ENCODE measurements around the gene PDCD6IP.
"Not testable (repeated sequence)": the region's sequence is repeated elsewhere in the genome, so short reads cannot be mapped to it uniquely, and the experiment has no call there.

The PDCD6IP gene

DNA sequence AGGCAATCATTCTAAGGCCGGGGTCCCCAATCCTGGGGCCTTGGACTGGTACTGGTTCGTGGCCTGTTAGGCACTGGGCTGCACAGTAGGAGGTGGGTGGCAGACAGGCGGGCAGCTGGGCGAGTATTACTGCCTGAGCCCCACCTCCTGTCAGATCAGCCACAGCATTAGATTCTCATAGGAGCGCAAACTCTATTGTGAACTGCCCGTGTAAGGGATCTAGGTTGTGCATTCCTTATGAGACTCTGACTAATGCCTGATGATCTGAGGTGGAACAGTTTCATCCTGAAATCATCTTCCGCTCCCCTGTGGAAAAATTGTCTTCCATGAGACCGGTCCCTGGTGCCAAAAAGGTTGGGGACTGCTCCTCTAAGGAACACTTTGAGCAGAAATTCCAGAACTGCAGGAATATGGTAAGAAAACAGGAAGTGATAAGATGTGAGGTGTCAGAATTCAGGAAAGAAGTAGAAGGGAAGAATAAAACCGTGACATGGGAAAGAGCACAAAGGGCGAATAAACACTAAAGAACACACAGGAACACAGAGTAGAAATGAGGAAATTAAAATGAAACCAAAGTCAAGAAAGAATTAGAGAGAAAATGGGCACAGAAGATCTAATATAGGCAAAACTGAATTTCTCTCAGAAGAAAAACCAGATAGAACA, 57.6 kb downstream of the PDCD6IP start:
- peak overlapping the region; percentile 84 for H3K27ac ChIP-seq
- TF ChIP-seq, protein P1, sequence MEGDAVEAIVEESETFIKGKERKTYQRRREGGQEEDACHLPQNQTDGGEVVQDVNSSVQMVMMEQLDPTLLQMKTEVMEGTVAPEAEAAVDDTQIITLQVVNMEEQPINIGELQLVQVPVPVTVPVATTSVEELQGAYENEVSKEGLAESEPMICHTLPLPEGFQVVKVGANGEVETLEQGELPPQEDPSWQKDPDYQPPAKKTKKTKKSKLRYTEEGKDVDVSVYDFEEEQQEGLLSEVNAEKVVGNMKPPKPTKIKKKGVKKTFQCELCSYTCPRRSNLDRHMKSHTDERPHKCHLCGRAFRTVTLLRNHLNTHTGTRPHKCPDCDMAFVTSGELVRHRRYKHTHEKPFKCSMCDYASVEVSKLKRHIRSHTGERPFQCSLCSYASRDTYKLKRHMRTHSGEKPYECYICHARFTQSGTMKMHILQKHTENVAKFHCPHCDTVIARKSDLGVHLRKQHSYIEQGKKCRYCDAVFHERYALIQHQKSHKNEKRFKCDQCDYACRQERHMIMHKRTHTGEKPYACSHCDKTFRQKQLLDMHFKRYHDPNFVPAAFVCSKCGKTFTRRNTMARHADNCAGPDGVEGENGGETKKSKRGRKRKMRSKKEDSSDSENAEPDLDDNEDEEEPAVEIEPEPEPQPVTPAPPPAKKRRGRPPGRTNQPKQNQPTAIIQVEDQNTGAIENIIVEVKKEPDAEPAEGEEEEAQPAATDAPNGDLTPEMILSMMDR (conservative IDR thresholded peaks at IDR 0.05) = no peak
- TF ChIP-seq ZFX (IDR thresholded peaks at IDR 0.05) = no peak

- not testable (repeated sequence) for H3K27ac ChIP-seq
Observed at GRCh38 chr3:33857701-33858100, 59.3 kb downstream of the PDCD6IP start.

GRCh38 chr3:33858131-33858530, 59.7 kb downstream of the PDCD6IP start:
- no peak for TF ChIP-seq ZFX (IDR thresholded peaks at IDR 0.05)
- TF ChIP-seq, protein P1 (conservative IDR thresholded peaks at IDR 0.05) = no peak
- H3K27ac ChIP-seq = no peak overlapping the region

GRCh38 chr3:33860373-33861050, 62.1 kb downstream of the PDCD6IP start:
- no peak for TF ChIP-seq ZFX (IDR thresholded peaks at IDR 0.05)
- TF ChIP-seq, protein P1 (conservative IDR thresholded peaks at IDR 0.05) = no peak
- no peak overlapping the region for H3K27ac ChIP-seq

DNA sequence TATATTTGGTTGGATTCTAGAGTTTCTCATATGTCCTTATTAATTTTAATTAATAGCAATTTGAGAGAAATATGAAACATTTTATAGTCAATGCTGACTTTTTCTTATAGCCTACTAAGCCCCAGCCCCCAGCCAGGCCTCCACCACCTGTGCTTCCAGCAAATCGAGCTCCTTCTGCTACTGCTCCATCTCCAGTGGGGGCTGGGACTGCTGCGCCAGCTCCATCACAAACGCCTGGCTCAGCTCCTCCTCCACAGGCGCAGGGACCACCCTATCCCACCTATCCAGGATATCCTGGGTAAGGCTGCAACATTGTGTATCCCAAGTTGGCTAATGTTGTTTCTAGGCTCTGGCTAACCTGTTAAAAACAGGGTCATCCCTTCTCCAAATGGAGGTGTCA, 66.7 kb downstream of the PDCD6IP start:
- H3K27ac ChIP-seq = no peak overlapping the region
- TF ChIP-seq ZFX (IDR thresholded peaks at IDR 0.05) = no peak
- TF ChIP-seq, protein P1 (conservative IDR thresholded peaks at IDR 0.05) = no peak

DNA sequence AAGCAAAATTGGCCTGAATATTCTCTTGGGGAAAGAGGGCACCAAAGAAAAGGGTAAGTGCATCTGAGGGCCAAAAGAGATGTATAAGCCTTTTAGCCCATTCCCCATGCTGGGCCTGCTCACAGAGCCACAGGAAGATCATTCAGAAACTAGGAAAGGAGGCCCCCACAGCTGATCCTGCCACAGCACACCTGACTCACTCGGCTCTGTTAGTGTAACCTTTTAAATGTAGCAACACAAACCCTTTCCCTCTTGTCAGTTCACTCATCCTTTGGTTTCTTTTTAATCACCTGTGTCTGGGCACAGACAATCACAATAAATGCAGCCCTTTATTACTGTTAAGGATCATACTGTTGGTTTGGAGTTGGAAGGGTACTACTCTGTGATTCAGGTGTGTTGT, 69.9 kb downstream of the PDCD6IP start:
- TF ChIP-seq, protein P1 (conservative IDR thresholded peaks at IDR 0.05) = no peak
- no peak for TF ChIP-seq ZFX (IDR thresholded peaks at IDR 0.05)

GRCh38 chr3:33869977-33870376, 71.5 kb downstream of the PDCD6IP start:
- no peak for TF ChIP-seq ZFX (IDR thresholded peaks at IDR 0.05)
- TF ChIP-seq, protein P1 (conservative IDR thresholded peaks at IDR 0.05) = no peak
- H3K27ac ChIP-seq = no peak overlapping the region

More for the DNA sequence above, 69.9 kb downstream of the PDCD6IP start:
- no peak overlapping the region for H3K27ac ChIP-seq
